Keratinocyte (primary cell): ENCODE measurements around the gene TMTC3. TPM values are rescaled to one million over a fixed set of nuclear protein-coding genes. Genes with fewer than 3 reads are reported as not detected.

Experiments used
- DNase-seq: peaks from one replicate; pipeline ENCODE4 v3.0.0-alpha.2; 2011; ENCODE audit warnings: low read depth, missing footprints, low spot score
- FAIRE-seq: peaks from 2 replicates; lab custom pipeline; 2011; peaks lifted over from hg19 to GRCh38; lab: Jason Lieb, UNC
- H2AFZ ChIP-seq: 2 replicates; pipeline ENCODE4 v1.6.0; 2012; ENCODE audit warnings: low read length, control low read depth, inconsistent platforms; ENCODE audit not compliant: control insufficient read depth
- H3K27ac ChIP-seq: 2 replicates; pipeline ENCODE4 v1.5.1; 2011; ENCODE audit warnings: low read length; ENCODE audit not compliant: control insufficient read depth, insufficient read depth
- H3K27me3 ChIP-seq: 3 replicates; pipeline ENCODE4 v1.6.0; 2011; ENCODE audit warnings: low read length; ENCODE audit not compliant: control insufficient read depth, insufficient read depth; ENCODE audit errors: extremely low read depth
- H3K36me3 ChIP-seq, 2 experiments: 2 replicates in 1 of 2; 3 replicates in 1 of 2; pipeline ENCODE4 v1.5.1; 2011; ENCODE audit warnings: low read length in 2 of 2, mild to moderate bottlenecking in 1 of 2; ENCODE audit not compliant: control insufficient read depth in 2 of 2, insufficient read depth in 2 of 2; ENCODE audit errors: extremely low read depth in 1 of 2
- H3K4me1 ChIP-seq: 3 replicates; pipeline ENCODE4 v1.5.1; 2011; ENCODE audit warnings: low read length; ENCODE audit not compliant: control insufficient read depth, insufficient read depth; ENCODE audit errors: extremely low read depth
- H3K4me2 ChIP-seq: 3 replicates; pipeline ENCODE4 v1.6.0; 2011; ENCODE audit warnings: low read depth, low read length; ENCODE audit not compliant: control insufficient read depth, insufficient read depth; ENCODE audit errors: extremely low read depth
- H3K4me3 ChIP-seq, 3 experiments: fragments of 200-600 bp in 1 of 3; sonication (generic) in 1 of 3; 2 replicates in 2 of 3; 3 replicates in 1 of 3; pipeline ENCODE4 v1.5.1; 2011 to 2016; ENCODE audit warnings: low read length in 3 of 3, mild to moderate bottlenecking in 3 of 3, control low read depth in 2 of 3, inconsistent platforms in 1 of 3, low read depth in 1 of 3, mixed read lengths in 1 of 3, mixed run types in 1 of 3, moderate library complexity in 1 of 3; ENCODE audit not compliant: control insufficient read depth in 2 of 3, insufficient read depth in 2 of 3; ENCODE audit errors: extremely low read depth in 1 of 3
- H3K79me2 ChIP-seq: 2 replicates; pipeline ENCODE4 v1.6.0; 2012; ENCODE audit warnings: low read length; ENCODE audit not compliant: control insufficient read depth, insufficient read depth
- H3K9ac ChIP-seq: 3 replicates; pipeline ENCODE4 v1.6.0; 2011; ENCODE audit warnings: low read length; ENCODE audit not compliant: control insufficient read depth, insufficient read depth; ENCODE audit errors: extremely low read depth
- H3K9me1 ChIP-seq: 3 replicates; pipeline ENCODE4 v1.6.0; 2011; ENCODE audit warnings: low read length; ENCODE audit not compliant: control insufficient read depth, insufficient read depth; ENCODE audit errors: extremely low read depth
- H3K9me3 ChIP-seq: 2 replicates; pipeline ENCODE4 v1.5.1; 2012; ENCODE audit warnings: low read depth, low read length; ENCODE audit not compliant: control insufficient read depth
- H4K20me1 ChIP-seq: 3 replicates; pipeline ENCODE4 v1.6.0; 2011; ENCODE audit warnings: low read length; ENCODE audit not compliant: control insufficient read depth, insufficient read depth; ENCODE audit errors: extremely low read depth
- EZH2 ChIP-seq: IDR thresholded peaks from one replicate; pipeline ENCODE4 v1.6.1; 2012; ENCODE audit warnings: inconsistent platforms, mild to moderate bottlenecking, low read length, moderate library complexity
- dilution Hi-C: fragments of 300-500 bp; cut with MboI; formaldehyde crosslinking; loops from one replicate; pipeline ENCODE4 v1.7.0; 2020; ENCODE audit warnings: low sequenced_read_pairs; ENCODE audit not compliant: extremely low pct_ligation_motif_present
- polyA plus RNA-seq, 5 experiments: library from polyadenylated mRNA; depleted of rRNA in 3 of 5; stranded (reverse) in 3 of 5; stranded (forward) in 1 of 5; unstranded in 1 of 5; fragments of >200 nt; gene quantifications; 1 replicate in 1 of 5; 2 replicates in 3 of 5; 3 replicates in 1 of 5; pipeline versions ENCODE4 v1.2.1 to v1.2.3, GENCODE V29; 2011 to 2012; ENCODE audit warnings: missing spikeins in 2 of 5, low read depth in 1 of 5, low replicate concordance in 1 of 5
- TF ChIP-seq, protein P1 (sequence below), 3 experiments: IDR thresholded peaks in 1 of 3; conservative IDR thresholded peaks in 1 of 3; optimal IDR thresholded peaks in 1 of 3; 2 replicates in 2 of 3; 3 replicates in 1 of 3; pipeline versions ENCODE3 to v1.5.1; 2011; ENCODE audit warnings: low read length in 3 of 3, mild to moderate bottlenecking in 3 of 3, moderate library complexity in 2 of 3, control low read depth in 1 of 3, inconsistent platforms in 1 of 3; ENCODE audit not compliant: insufficient read depth in 2 of 3; ENCODE audit errors: extremely low read depth in 1 of 3

TMTC3 gene
- polyA plus RNA-seq, 1 donor (not counting 4 experiments of a cell fraction or from before 2014, with no cell fraction given), result 35.1 TPM

DNA sequence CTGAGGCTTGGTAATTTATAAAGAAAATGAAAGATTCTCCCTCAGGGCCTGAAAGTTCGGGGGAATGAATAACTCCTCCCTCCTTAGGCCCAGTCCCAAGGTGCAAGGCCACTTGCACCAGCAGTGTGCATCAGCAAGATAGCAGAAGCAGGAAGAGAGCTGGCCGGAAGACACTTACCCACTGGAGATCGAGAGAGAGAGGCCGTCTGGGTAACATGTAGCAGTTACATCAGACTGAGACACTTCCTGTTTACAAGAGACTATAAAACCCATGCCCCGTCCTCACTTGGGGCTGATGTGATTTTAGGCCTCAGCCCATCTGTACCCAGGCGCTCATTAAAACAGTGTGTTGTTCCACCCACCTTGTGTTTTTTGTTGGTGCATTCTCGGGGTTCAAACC lies 85.2 kb downstream of the TMTC3 start:
- Histone ChIP-seq H3K27ac (no peak overlapping the region), H2AFZ (no peak overlapping the region), H4K20me1 (no peaks in the 10 kb centered on the region), H3K9me3 (no peaks in the 10 kb centered on the region), H3K79me2 (no peaks in the 10 kb centered on the region), H3K4me3 (no peak overlapping the region), H3K4me2 (no peak overlapping the region), H3K9ac (no peak overlapping the region), H3K4me1 (no peaks in the 10 kb centered on the region), H3K36me3 (no peaks in the 10 kb centered on the region), H3K9me1 (no peaks in the 10 kb centered on the region), H3K27me3 (no peaks in the 10 kb centered on the region)
- dilution Hi-C loops, result no loop called here
- FAIRE-seq, result no peak
- no peak for DNase-seq
- TF ChIP-seq, protein P1, sequence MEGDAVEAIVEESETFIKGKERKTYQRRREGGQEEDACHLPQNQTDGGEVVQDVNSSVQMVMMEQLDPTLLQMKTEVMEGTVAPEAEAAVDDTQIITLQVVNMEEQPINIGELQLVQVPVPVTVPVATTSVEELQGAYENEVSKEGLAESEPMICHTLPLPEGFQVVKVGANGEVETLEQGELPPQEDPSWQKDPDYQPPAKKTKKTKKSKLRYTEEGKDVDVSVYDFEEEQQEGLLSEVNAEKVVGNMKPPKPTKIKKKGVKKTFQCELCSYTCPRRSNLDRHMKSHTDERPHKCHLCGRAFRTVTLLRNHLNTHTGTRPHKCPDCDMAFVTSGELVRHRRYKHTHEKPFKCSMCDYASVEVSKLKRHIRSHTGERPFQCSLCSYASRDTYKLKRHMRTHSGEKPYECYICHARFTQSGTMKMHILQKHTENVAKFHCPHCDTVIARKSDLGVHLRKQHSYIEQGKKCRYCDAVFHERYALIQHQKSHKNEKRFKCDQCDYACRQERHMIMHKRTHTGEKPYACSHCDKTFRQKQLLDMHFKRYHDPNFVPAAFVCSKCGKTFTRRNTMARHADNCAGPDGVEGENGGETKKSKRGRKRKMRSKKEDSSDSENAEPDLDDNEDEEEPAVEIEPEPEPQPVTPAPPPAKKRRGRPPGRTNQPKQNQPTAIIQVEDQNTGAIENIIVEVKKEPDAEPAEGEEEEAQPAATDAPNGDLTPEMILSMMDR (optimal IDR thresholded peaks at IDR 0.05 in 1 of 3, IDR thresholded peaks at IDR 0.05 in 1 of 3, conservative IDR thresholded peaks at IDR 0.05 in 1 of 3; ENCODE audit: extremely low read depth in 1 of 3, insufficient read depth in 2 of 3, low read length in 3 of 3), result no peak
- no peak for TF ChIP-seq EZH2

DNA sequence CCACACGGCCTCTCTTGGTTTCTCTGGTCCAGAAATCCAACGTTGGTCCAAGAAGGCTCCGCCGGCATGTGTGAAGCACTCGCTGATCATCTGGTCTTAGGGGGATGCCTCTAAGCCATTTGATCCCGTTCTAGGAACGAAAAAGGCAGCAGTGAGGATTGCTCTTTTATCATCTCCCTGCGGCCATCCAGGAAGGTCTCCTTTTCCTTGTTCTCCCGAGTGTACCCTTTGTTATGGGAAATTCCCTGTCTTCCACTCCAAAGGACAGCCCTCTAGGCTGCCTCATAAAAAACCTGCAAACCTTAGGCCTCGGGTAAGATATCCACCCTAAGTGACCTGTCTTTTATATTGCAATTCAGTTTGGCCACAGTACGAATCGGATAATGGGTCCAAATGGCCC lies 85.8 kb downstream of the TMTC3 start:
- Histone ChIP-seq H3K36me3 (no peaks in the 10 kb centered on the region), H2AFZ (no peak overlapping the region), H3K27ac (no peak overlapping the region), H3K9me3 (no peaks in the 10 kb centered on the region), H3K79me2 (no peaks in the 10 kb centered on the region), H3K27me3 (no peaks in the 10 kb centered on the region), H3K9me1 (no peaks in the 10 kb centered on the region), H3K9ac (no peak overlapping the region), H3K4me1 (no peaks in the 10 kb centered on the region), H3K4me2 (no peak overlapping the region), H4K20me1 (no peaks in the 10 kb centered on the region), H3K4me3 (no peak overlapping the region)
- TF ChIP-seq, protein P1 (optimal IDR thresholded peaks at IDR 0.05 in 1 of 3, IDR thresholded peaks at IDR 0.05 in 1 of 3, conservative IDR thresholded peaks at IDR 0.05 in 1 of 3; ENCODE audit: extremely low read depth in 1 of 3, insufficient read depth in 2 of 3, low read length in 3 of 3), result no peak
- no peak for FAIRE-seq
- dilution Hi-C loops, result no loop called here
- no peak for DNase-seq
